Endometrium (tissue), 2 donors: Measurements from ENCODE around the gene DUSP19.
"Not testable (repeated sequence)": the region's sequence is repeated elsewhere in the genome, so short reads cannot be mapped to it uniquely, and the experiment has no call there.

Experiments
- FAIRE-seq: peaks from 2 replicates; lab custom pipeline; 2012; peaks lifted over from hg19 to GRCh38; lab: Jason Lieb, UNC
- donor health status: control.
- donor health status: control.

DUSP19 gene

GRCh38 chr2:183078464-183079138 lies at the start of gene DUSP19:
TSS of gene DUSP19 (plus strand) at chr2:183078747. CDS start at chr2:183078934, 187 bp downstream.
- peak; percentile 91 for FAIRE-seq

GRCh38 chr2:183029219-183029618 lies 49.3 kb upstream of the DUSP19 start:
- FAIRE-seq = no peak

- FAIRE-seq = no peak
Observed at GRCh38 chr2:183031911-183032794, 46.4 kb upstream of the DUSP19 start.

- FAIRE-seq = no peak
Observed at GRCh38 chr2:183033951-183034350, 44.6 kb upstream of the DUSP19 start.

- no peak for FAIRE-seq
Observed at GRCh38 chr2:183034806-183035205, 43.7 kb upstream of the DUSP19 start.

- peak; percentile 57 for FAIRE-seq
Observed at GRCh38 chr2:183035298-183035953, 43.1 kb upstream of the DUSP19 start.

- FAIRE-seq = no peak
Observed at GRCh38 chr2:183035954-183036669, 42.4 kb upstream of the DUSP19 start.

GRCh38 chr2:183037074-183037552 lies 41.4 kb upstream of the DUSP19 start:
- peak; percentile 18 for FAIRE-seq

GRCh38 chr2:183037553-183038340 lies 40.8 kb upstream of the DUSP19 start:
- no peak for FAIRE-seq

GRCh38 chr2:183038341-183039300 lies 39.9 kb upstream of the DUSP19 start, which contains the start of gene NCKAP1:
TSS of gene NCKAP1 (minus strand) at chr2:183038457. CDS start at chr2:183038099, 358 bp downstream.
- no peak for FAIRE-seq

GRCh38 chr2:183040604-183041003 lies 37.9 kb upstream of the DUSP19 start:
- FAIRE-seq = no peak

GRCh38 chr2:183043580-183043979 lies 35.0 kb upstream of the DUSP19 start:
- not testable (repeated sequence) for FAIRE-seq

GRCh38 chr2:183047486-183048125 lies 30.9 kb upstream of the DUSP19 start:
- not testable (repeated sequence) for FAIRE-seq

GRCh38 chr2:183049420-183049819 lies 29.1 kb upstream of the DUSP19 start:
- FAIRE-seq = no peak

- no peak for FAIRE-seq
Observed at GRCh38 chr2:183057333-183057985, 21.1 kb upstream of the DUSP19 start.

- no peak for FAIRE-seq
Observed at GRCh38 chr2:183059561-183059960, 19.0 kb upstream of the DUSP19 start.

GRCh38 chr2:183060571-183061231 lies 17.8 kb upstream of the DUSP19 start:
- no peak for FAIRE-seq

GRCh38 chr2:183063083-183063482 lies 15.5 kb upstream of the DUSP19 start:
- no peak for FAIRE-seq
